CD4-positive, alpha-beta T cell treated with Interleukin-21 for 1 hour (primary cell): ENCODE data around the gene POU3F1.

Source experiments
- DNase-seq: peaks from one replicate; pipeline ENCODE4 v3.0.0-alpha.2; 2020

The POU3F1 gene

GRCh38 chr1:38046333-38046883 lies at the start of gene POU3F1:
Gene POU3F1, minus strand, starts transcription at chr1:38046793. Its CDS starts 50 bp downstream, at chr1:38046743.
- peak; percentile 27 for DNase-seq

GRCh38 chr1:38095454-38095931 lies 48.9 kb upstream of the POU3F1 start:
- no peak for DNase-seq

GRCh38 chr1:38094711-38095290 lies 48.2 kb upstream of the POU3F1 start:
- no peak for DNase-seq

- DNase-seq: no peak
These were observed 47.3 kb upstream of the POU3F1 start for GRCh38 chr1:38093569-38094520.

- DNase-seq: no peak
These were observed 45.7 kb upstream of the POU3F1 start for GRCh38 chr1:38092256-38092655.

- no peak for DNase-seq
These were observed 44.2 kb upstream of the POU3F1 start for GRCh38 chr1:38090796-38091195.

- DNase-seq: no peak
These were observed 43.2 kb upstream of the POU3F1 start for GRCh38 chr1:38089712-38090360.

- no peak for DNase-seq
These were observed 42.2 kb upstream of the POU3F1 start for GRCh38 chr1:38088791-38089190.

GRCh38 chr1:38088366-38088765 lies 41.8 kb upstream of the POU3F1 start:
- DNase-seq: no peak

- no peak for DNase-seq
These were observed 41.1 kb upstream of the POU3F1 start for GRCh38 chr1:38087676-38088075.

GRCh38 chr1:38085666-38086330 lies 39.2 kb upstream of the POU3F1 start:
- no peak for DNase-seq

GRCh38 chr1:38084700-38085099 lies 38.1 kb upstream of the POU3F1 start:
- no peak for DNase-seq

GRCh38 chr1:38084113-38084512 lies 37.5 kb upstream of the POU3F1 start:
- DNase-seq: no peak

GRCh38 chr1:38083541-38083940 lies 36.9 kb upstream of the POU3F1 start:
- no peak for DNase-seq

GRCh38 chr1:38082769-38083263 lies 36.2 kb upstream of the POU3F1 start:
- no peak for DNase-seq

GRCh38 chr1:38079019-38079418 lies 32.4 kb upstream of the POU3F1 start:
- no peak for DNase-seq

GRCh38 chr1:38077523-38078147 lies 31.0 kb upstream of the POU3F1 start:
- DNase-seq: no peak

- DNase-seq: no peak
These were observed 29.9 kb upstream of the POU3F1 start for GRCh38 chr1:38076455-38076854.

- DNase-seq: no peak
These were observed 29.4 kb upstream of the POU3F1 start for GRCh38 chr1:38076038-38076437.

- no peak for DNase-seq
These were observed 28.6 kb upstream of the POU3F1 start for GRCh38 chr1:38075191-38075590.

GRCh38 chr1:38074302-38074677 lies 27.7 kb upstream of the POU3F1 start:
- DNase-seq: no peak
